Right kidney (tissue), 1 donor: Measurements from ENCODE around the gene CDYL2.

Experiments
- DNase-seq: peaks from one replicate; pipeline ENCODE4 v3.0.0-alpha.2; 2016

CDYL2 gene

GRCh38 chr16:80620736-80621605 lies 183.4 kb downstream of the CDYL2 start:
- no peak for DNase-seq

GRCh38 chr16:80619824-80620223 lies 184.6 kb downstream of the CDYL2 start:
- DNase-seq, result no peak

DNA sequence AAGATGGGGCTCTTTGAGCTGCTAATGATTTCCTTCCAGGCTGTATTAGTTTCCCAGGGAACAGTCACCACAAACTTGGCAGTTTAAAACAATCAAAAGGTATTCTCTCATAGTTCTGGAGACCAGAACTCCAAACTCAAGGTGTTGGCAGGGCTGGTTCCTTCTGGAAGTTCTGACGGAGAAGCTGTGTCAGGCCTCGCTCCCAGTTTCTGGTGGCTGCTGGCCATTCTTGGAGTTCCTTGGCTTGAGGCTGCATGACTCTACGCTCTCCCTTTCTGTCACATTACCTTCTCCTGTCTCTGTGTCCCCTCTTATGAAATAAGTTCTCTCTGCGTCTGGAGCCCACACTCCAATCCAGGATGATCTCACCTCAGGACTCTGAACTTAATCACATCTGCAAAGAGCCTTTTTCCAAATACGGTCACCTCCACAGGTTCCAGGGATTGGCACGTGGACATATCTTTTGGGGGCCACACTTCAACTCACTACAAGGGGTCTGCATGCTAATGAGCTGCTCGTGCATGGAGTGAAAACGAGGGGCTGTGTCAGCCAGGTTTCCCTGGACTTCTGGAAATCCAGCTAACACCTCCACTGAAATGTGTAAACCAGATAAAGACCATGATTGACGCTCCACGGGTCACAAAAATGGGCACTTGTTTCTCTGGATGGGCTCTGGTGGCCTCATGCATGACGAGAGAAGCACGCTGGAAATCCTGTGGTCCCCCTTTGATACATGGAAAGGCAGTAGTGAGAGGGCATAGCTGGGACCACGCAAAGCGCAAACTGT lies 185.3 kb downstream of the CDYL2 start:
- no peak for DNase-seq

DNA sequence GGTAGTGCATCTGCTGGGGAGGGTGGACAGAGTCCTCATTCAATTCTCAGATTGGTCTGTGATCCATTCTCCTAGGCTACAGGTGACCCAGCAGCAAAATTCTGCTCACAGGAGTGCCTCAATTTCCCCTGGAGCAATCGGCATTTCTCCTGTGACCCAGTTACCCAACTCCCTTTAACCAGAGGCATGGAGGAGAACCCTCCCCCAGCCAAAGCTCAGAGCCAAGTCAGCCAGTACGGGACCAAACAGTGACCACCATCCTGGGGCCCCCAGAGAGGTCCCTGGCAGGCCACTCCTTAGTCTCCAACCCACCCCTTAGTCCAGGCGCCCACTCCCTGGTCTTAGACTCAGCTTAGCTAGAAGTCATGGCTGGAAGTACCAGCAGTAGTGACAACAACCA lies 188.0 kb downstream of the CDYL2 start:
- no peak for DNase-seq

DNA sequence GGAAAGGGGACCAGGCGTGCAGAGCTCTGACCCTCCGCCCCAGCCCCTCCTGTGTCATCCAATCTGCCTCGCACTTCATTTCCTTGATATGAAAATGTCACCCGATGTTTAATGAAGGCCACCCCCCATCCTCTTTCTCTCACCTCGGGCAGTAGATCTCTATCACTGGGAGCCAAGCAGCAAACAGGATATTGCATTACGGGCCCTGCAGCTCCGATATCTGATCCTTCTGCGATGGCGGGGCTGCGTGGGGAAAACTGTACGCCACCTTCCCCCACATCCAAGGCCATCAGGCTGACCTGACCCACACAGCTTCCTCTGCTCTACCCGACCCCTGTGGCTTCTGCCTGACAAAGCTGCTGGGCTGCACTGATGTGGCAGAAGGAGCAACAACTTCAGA lies 188.7 kb downstream of the CDYL2 start:
- peak; percentile 40 for DNase-seq

DNA sequence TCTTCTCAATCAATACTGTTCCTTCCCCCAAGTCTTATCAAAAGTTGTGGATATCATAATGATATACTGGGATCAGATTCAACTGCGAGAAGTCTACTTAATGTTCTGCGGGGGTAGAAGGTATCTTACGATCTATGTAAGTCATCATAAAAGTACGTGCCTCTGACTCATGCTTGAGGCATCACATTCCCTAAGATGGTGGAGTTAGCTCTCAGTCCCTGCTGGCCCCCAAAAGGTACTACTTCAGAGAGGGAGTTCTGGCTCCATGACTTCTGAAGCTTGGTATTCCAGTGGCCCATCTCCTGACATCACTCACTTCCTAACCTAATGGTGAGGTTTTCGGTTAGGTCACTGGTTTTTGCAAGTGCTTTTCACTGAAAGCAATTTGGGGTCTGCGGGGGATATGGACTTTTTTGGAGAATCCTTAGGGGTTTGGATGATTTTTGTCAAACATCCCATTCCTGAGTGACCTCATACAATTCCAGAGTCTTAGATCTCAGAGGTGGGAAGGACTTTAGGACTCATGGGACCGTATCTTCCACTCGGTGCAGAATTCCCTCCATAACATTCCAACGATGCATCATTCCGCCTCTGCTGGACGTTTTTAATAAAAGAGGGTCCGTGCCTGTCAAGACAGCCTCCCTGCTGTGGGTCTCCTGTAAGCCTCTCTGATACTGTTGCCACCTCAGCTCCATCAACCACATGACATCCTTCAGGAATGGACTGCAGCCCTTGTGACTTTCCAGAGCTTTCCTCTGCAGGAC lies 189.3 kb downstream of the CDYL2 start:
- DNase-seq, result no peak

GRCh38 chr16:80612461-80613017 lies 191.9 kb downstream of the CDYL2 start:
- no peak for DNase-seq

DNA sequence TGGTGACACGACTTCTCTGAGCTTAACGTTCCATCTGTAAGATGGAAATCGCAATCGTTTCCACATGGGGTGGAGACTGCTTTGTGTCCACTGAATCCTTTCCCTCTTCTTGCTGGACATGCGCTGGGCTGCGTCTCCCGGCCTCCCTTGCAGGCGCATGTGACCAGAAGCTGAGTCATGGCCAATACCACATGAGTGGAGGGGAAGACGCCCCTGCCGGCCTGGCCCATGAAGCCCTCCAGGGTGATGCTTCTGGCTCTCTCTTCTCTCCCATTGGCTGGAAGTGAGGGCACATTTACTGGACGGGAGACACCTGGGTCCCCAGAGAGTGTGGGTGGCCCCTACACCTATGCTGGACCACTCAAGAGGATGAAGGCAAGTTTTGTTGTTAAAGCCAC lies 192.5 kb downstream of the CDYL2 start:
- no peak for DNase-seq

- DNase-seq, result no peak
Observed at GRCh38 chr16:80611171-80611929, 193.0 kb downstream of the CDYL2 start.

- DNase-seq, result no peak
Observed at GRCh38 chr16:80610481-80611156, 193.8 kb downstream of the CDYL2 start.

- no peak for DNase-seq
Observed at GRCh38 chr16:80608946-80609345, 195.5 kb downstream of the CDYL2 start.

- no peak for DNase-seq
Observed at GRCh38 chr16:80607204-80607603, 197.2 kb downstream of the CDYL2 start.

- DNase-seq, result no peak
Observed at GRCh38 chr16:80606221-80606766, 198.1 kb downstream of the CDYL2 start.

DNA sequence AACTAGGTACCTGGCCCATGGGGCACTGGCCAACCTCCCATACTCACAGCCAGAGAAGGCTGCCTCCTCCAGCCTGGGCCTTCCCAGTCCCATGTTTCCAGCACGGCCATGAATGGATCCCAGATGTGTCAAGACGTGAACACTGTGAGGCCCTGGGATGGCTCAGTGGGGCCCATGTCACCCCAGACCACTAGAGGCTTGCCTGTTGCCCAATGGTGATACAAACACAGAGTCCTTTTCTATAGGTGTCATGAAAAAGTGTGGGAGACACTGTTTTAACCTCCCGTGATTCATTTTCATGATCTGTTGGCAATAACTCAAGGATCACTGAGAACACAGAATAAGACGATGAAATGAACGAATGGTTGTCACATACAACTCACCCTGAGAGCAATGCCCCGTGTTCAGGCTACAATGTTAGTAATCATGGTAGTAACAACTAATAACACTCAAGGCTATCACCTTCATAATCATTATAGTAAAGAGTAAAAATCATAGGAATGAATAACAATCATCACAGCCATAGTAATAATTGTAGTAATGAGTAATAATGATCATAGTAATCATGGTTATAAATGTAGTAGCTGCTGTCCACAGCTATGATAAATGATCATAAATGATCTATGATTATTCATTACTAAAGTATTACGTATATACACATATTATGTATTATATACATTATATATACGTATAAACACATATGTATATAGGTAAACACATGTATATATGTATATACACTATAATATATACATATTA lies 199.6 kb downstream of the CDYL2 start:
- no peak for DNase-seq

GRCh38 chr16:80602894-80603293 lies 201.5 kb downstream of the CDYL2 start:
- no peak for DNase-seq

- no peak for DNase-seq
Observed at GRCh38 chr16:80601182-80601581, 203.2 kb downstream of the CDYL2 start.

GRCh38 chr16:80599466-80599865 lies 204.9 kb downstream of the CDYL2 start:
- no peak for DNase-seq

DNA sequence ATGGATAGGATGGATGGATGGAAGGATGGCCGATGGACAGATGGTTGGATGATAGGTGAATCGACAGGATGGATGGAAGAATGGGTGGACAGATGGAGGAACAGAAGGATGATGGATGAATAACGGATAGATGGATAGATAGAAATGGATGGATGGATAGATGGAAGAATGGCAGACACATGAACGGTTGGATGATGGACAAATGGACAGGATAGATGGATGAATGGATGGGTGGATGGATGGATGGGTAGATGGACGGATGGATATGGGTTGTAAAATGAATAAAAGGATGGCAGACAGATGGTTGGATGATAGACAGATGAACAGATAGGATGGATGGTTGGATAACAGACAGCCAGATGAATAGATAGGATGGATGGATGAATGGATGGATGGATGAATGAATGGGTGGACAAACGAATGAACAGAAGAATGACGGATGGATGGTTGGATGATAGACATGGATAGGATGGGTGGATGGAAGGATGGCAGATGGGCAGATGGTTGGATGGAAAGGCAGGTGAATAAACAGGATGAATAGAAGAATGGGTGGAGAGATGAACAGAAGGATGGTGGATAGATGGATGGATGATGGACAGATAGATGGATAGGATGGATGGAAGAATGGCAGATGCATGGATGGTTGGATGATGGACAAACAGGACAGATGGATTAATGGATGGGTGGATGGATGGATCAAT lies 207.7 kb downstream of the CDYL2 start:
- no peak for DNase-seq

- DNase-seq, result no peak
Observed at GRCh38 chr16:80594756-80595155, 209.6 kb downstream of the CDYL2 start.
